Vagina (tissue), 2 donors: ENCODE data around the gene TADA2A.

Experiments
- CTCF ChIP-seq, 3 experiments: fragments of 450-650 bp in 2 of 3; fragments of 200-600 bp in 1 of 3; sonication (generic) in 1 of 3; IDR thresholded peaks; one replicate each; pipeline ENCODE4 v1.5.1; 2017 to 2019; ENCODE audit warnings: antibody characterized with exemption in 3 of 3, mild to moderate bottlenecking in 2 of 3, moderate library complexity in 2 of 3
- POLR2A ChIP-seq, 2 donors: fragments of 450-650 bp; IDR thresholded peaks; one replicate each; pipeline ENCODE4 v1.6.1; 2017; ENCODE audit warnings: antibody characterized with exemption in 2 of 2, mild to moderate bottlenecking in 2 of 2, moderate library complexity in 2 of 2

- TF ChIP-seq POLR2A (IDR thresholded peaks at IDR 0.05): no peak
- TF ChIP-seq CTCF (IDR thresholded peaks at IDR 0.05): no peak
Observed at GRCh38 chr17:37518826-37519225, 112.1 kb downstream of the TADA2A start.
